ENCODE results near the gene INO80B.
A peak's percentile ranks its signal among the peaks of the same experiment; 100 is the strongest.
"Not testable (repeated sequence)": the region's sequence is repeated elsewhere in the genome, so short reads cannot be mapped to it uniquely, and the experiment has no call there.

INO80B gene

GRCh38 chr2:74426181-74426758 lies 28.6 kb upstream of the INO80B start:
- DNase-seq (ENCODE audit: low spot score), result no peak

GRCh38 chr2:74427551-74427950 lies 27.3 kb upstream of the INO80B start:
- no peak for DNase-seq (ENCODE audit: low spot score)

- DNase-seq (ENCODE audit: low spot score), result no peak
Observed at GRCh38 chr2:74428675-74429074, 26.2 kb upstream of the INO80B start.

GRCh38 chr2:74429487-74430451 lies 25.1 kb upstream of the INO80B start:
- no peak for DNase-seq (ENCODE audit: low spot score)

GRCh38 chr2:74430502-74430901 lies 24.4 kb upstream of the INO80B start:
- DNase-seq (ENCODE audit: low spot score), result no peak

GRCh38 chr2:74436111-74436805 lies 18.6 kb upstream of the INO80B start:
- no peak for DNase-seq (ENCODE audit: low spot score)

GRCh38 chr2:74436848-74437695 lies 17.8 kb upstream of the INO80B start:
- DNase-seq (ENCODE audit: low spot score), result no peak

- no peak for DNase-seq (ENCODE audit: low spot score)
Observed at GRCh38 chr2:74438248-74438647, 16.6 kb upstream of the INO80B start.

- DNase-seq (ENCODE audit: low spot score), result no peak
Observed at GRCh38 chr2:74439373-74439772, 15.5 kb upstream of the INO80B start.

- no peak for DNase-seq (ENCODE audit: low spot score)
Observed at GRCh38 chr2:74439803-74440377, 15.0 kb upstream of the INO80B start.

GRCh38 chr2:74440378-74441169 lies 14.3 kb upstream of the INO80B start:
- DNase-seq (ENCODE audit: low spot score), result peak; percentile 96

- DNase-seq (ENCODE audit: low spot score), result no peak
Observed at GRCh38 chr2:74441170-74441689, 13.7 kb upstream of the INO80B start.

- DNase-seq (ENCODE audit: low spot score), result peak; percentile 86
Observed at GRCh38 chr2:74441690-74442482, 13.0 kb upstream of the INO80B start, which contains the start of gene RTKN. Gene RTKN (minus strand): TSS chr2:74441937. CDS start chr2:74441816, 121 bp downstream.

GRCh38 chr2:74442483-74443297 lies 12.2 kb upstream of the INO80B start:
- not testable (repeated sequence) for DNase-seq (ENCODE audit: low spot score)

- no peak for DNase-seq (ENCODE audit: low spot score)
Observed at GRCh38 chr2:74444498-74445318, 10.2 kb upstream of the INO80B start.

- no peak for DNase-seq (ENCODE audit: low spot score)
Observed at GRCh38 chr2:74447230-74447999, 7.5 kb upstream of the INO80B start.

- no peak for DNase-seq (ENCODE audit: low spot score)
Observed at GRCh38 chr2:74448771-74449170, 6.1 kb upstream of the INO80B start.
